DMS114 treated with DMSO at 0.1 percent for 48 hours (cell line): ENCODE measurements around the gene PRPF31.
A peak's percentile ranks its signal among the peaks of the same experiment; 100 is the strongest.
"Not testable (repeated sequence)": the region's sequence is repeated elsewhere in the genome, so short reads cannot be mapped to it uniquely, and the experiment has no call there.

Experiments
- DNase-seq: peaks from one replicate; lab custom pipeline; 2025; ENCODE audit not compliant: unreplicated experiment; lab: John Stamatoyannopoulos, UW

The PRPF31 gene

GRCh38 chr19:54115109-54116063 lies at the start of gene PRPF31, which contains the start of gene TFPT:
TSS of gene PRPF31 (plus strand) at chr19:54115754. CDS start at chr19:54118279, 2,525 bp downstream.
TSS of gene TFPT (minus strand) at chr19:54115657. CDS start at chr19:54115269, 388 bp downstream.
- peak; percentile 98 for DNase-seq

GRCh38 chr19:54069470-54069869 lies 46.1 kb upstream of the PRPF31 start:
- DNase-seq, result no peak

- DNase-seq, result no peak
Observed at GRCh38 chr19:54073829-54074228, 41.7 kb upstream of the PRPF31 start.

GRCh38 chr19:54074851-54075250 lies 40.7 kb upstream of the PRPF31 start:
- no peak for DNase-seq

- DNase-seq, result no peak
Observed at GRCh38 chr19:54077334-54077733, 38.2 kb upstream of the PRPF31 start.

- no peak for DNase-seq
Observed at GRCh38 chr19:54081032-54081431, 34.5 kb upstream of the PRPF31 start, which contains the start of gene TARM1. TSS of gene TARM1 (minus strand) at chr19:54081365. CDS start at chr19:54081340, 25 bp downstream.

- DNase-seq, result no peak
Observed at GRCh38 chr19:54084410-54084809, 31.1 kb upstream of the PRPF31 start.

GRCh38 chr19:54094426-54095000 lies 21.0 kb upstream of the PRPF31 start:
- DNase-seq, result no peak

- DNase-seq, result no peak
Observed at GRCh38 chr19:54095136-54095858, 20.3 kb upstream of the PRPF31 start.

GRCh38 chr19:54095859-54096616 lies 19.5 kb upstream of the PRPF31 start:
- DNase-seq, result not testable (repeated sequence)

- peak; percentile 60 for DNase-seq
Observed at GRCh38 chr19:54096617-54097106, 18.9 kb upstream of the PRPF31 start.

GRCh38 chr19:54099190-54099902 lies 16.2 kb upstream of the PRPF31 start:
- DNase-seq, result no peak

GRCh38 chr19:54099903-54100255 lies 15.7 kb upstream of the PRPF31 start:
- DNase-seq, result not testable (repeated sequence)

- DNase-seq, result no peak
Observed at GRCh38 chr19:54100561-54100960, 15.0 kb upstream of the PRPF31 start, which contains the start of gene OSCAR. TSS of gene OSCAR (minus strand) at chr19:54100803. CDS start at chr19:54100792, 11 bp downstream.

GRCh38 chr19:54102421-54103169 lies 13.0 kb upstream of the PRPF31 start, which contains the start of gene NDUFA3:
TSS of gene NDUFA3 (plus strand) at chr19:54102855. CDS start at chr19:54102879, 24 bp downstream.
- DNase-seq, result peak; percentile 97

- DNase-seq, result no peak
Observed at GRCh38 chr19:54104998-54105715, 10.4 kb upstream of the PRPF31 start.

GRCh38 chr19:54105796-54106195 lies 9.8 kb upstream of the PRPF31 start:
- DNase-seq, result no peak

- no peak for DNase-seq
Observed at GRCh38 chr19:54106716-54107115, 8.8 kb upstream of the PRPF31 start.
